Endothelial cell of umbilical vein (primary cell): ENCODE results near the gene DMRT1. TPM values are rescaled to one million over a fixed set of nuclear protein-coding genes. Genes with fewer than 3 reads are reported as not detected.

Experiments used
- BruUV-seq: library from RNA; stranded (reverse); fragments of 400-500 nt; replicated peaks from 2 replicates; lab custom pipeline; 2021; lab: Mats Ljungman, UMichigan
- CTCF ChIA-PET: fragments of 300-600, 350-600 bp; sonication (Branson Sonifier 250); formaldehyde crosslinking; loops from one replicate; lab custom pipeline; 2021; ENCODE audit warnings: antibody characterized with exemption, inconsistent platforms; lab: Charles Lee
- POLR2A ChIA-PET: fragments of 300-600, 350-600 bp; sonication (Branson Sonifier 250); formaldehyde crosslinking; loops from one replicate; lab custom pipeline; 2021; ENCODE audit warnings: antibody characterized with exemption, inconsistent platforms; lab: Charles Lee
- DNase-seq: peaks from one replicate; pipeline ENCODE4 v3.0.0-alpha.2; 2011; ENCODE audit warnings: low read depth, low spot score
- FAIRE-seq: peaks from 2 replicates; lab custom pipeline; 2011; peaks lifted over from hg19 to GRCh38; lab: Jason Lieb, UNC
- H2AFZ ChIP-seq: 2 replicates; pipeline ENCODE4 v1.6.0; 2012; ENCODE audit warnings: low read depth, low read length, control low read depth, inconsistent platforms
- H3K27ac ChIP-seq: 2 replicates; pipeline ENCODE4 v1.5.1; 2011; ENCODE audit warnings: low read depth, mild to moderate bottlenecking, control low read depth, low read length, moderate library complexity; ENCODE audit not compliant: insufficient read depth
- H3K27me3 ChIP-seq, 2 experiments: 2 replicates each; pipeline versions ENCODE4 v1.6.0 to v1.6.1; 2011; ENCODE audit warnings: low read length in 2 of 2, mixed read lengths in 1 of 2; ENCODE audit not compliant: control insufficient read depth in 2 of 2, insufficient read depth in 2 of 2
- H3K36me3 ChIP-seq, 2 experiments: 2 replicates in 1 of 2; 3 replicates in 1 of 2; pipeline ENCODE4 v1.5.1; 2011; ENCODE audit warnings: low read length in 2 of 2, mild to moderate bottlenecking in 1 of 2, moderate library complexity in 1 of 2; ENCODE audit not compliant: control insufficient read depth in 2 of 2, insufficient read depth in 2 of 2; ENCODE audit errors: extremely low read depth in 1 of 2
- H3K4me1 ChIP-seq: 3 replicates; pipeline ENCODE4 v1.5.1; 2011; ENCODE audit warnings: mild to moderate bottlenecking, low read length; ENCODE audit not compliant: control insufficient read depth, insufficient read depth; ENCODE audit errors: extremely low read depth
- H3K4me2 ChIP-seq: 2 replicates; pipeline ENCODE4 v1.6.1; 2011; ENCODE audit warnings: low read length, control low read depth, mixed read lengths; ENCODE audit not compliant: insufficient read depth
- H3K4me3 ChIP-seq, 3 experiments: fragments of 200-600 bp in 1 of 3; sonication (generic), shearing (Covaris generic) in 1 of 3; replicated peaks in 1 of 3; 2 replicates each; pipeline ENCODE4 v1.5.1; 2011 to 2016; ENCODE audit warnings: control low read depth in 3 of 3, low read length in 3 of 3, mild to moderate bottlenecking in 2 of 3, inconsistent platforms in 1 of 3, low read depth in 1 of 3, moderate library complexity in 1 of 3; ENCODE audit not compliant: insufficient read depth in 1 of 3
- H3K79me2 ChIP-seq: 2 replicates; pipeline ENCODE4 v1.6.0; 2012; ENCODE audit warnings: low read length, inconsistent platforms; ENCODE audit not compliant: control insufficient read depth, insufficient read depth
- H3K9ac ChIP-seq: replicated peaks from 2 replicates; pipeline ENCODE3; 2011; ENCODE audit warnings: low read length, control low read depth; ENCODE audit not compliant: insufficient read depth; ENCODE audit errors: extremely low read depth
- H3K9me1 ChIP-seq: replicated peaks from 3 replicates; pipeline ENCODE4 v1.6.0; 2011; ENCODE audit warnings: mild to moderate bottlenecking, low read length; ENCODE audit not compliant: control insufficient read depth, insufficient read depth; ENCODE audit errors: extremely low read depth
- H3K9me3 ChIP-seq: replicated peaks from 2 replicates; pipeline ENCODE4 v1.5.1; 2012; ENCODE audit warnings: low read length, inconsistent platforms; ENCODE audit not compliant: control insufficient read depth, insufficient read depth
- H4K20me1 ChIP-seq: replicated peaks from 2 replicates; pipeline ENCODE3; 2011; ENCODE audit warnings: mild to moderate bottlenecking, low read length; ENCODE audit not compliant: control insufficient read depth, insufficient read depth; ENCODE audit errors: extremely low read depth
- CTCF ChIP-seq, 2 donors: IDR thresholded peaks; 1 replicate in 1 of 2; 2 replicates in 1 of 2; pipeline ENCODE4 v1.5.1; 2011; ENCODE audit warnings: low read length in 2 of 2, mild to moderate bottlenecking in 2 of 2, moderate library complexity in 2 of 2, control low read depth in 1 of 2, inconsistent platforms in 1 of 2, low read depth in 1 of 2; ENCODE audit not compliant: insufficient read depth in 1 of 2; ENCODE audit errors: extremely low read depth in 1 of 2
- EZH2 ChIP-seq: IDR thresholded peaks from 2 replicates; pipeline ENCODE4 v1.6.1; 2012; ENCODE audit warnings: borderline replicate concordance, low read depth, mild to moderate bottlenecking, moderate library complexity, low read length, inconsistent platforms; ENCODE audit not compliant: severe bottlenecking
- FOS ChIP-seq: IDR thresholded peaks from 2 replicates; pipeline ENCODE4 v1.6.1; 2011; ENCODE audit warnings: mild to moderate bottlenecking, low read length, moderate library complexity, borderline replicate concordance; ENCODE audit not compliant: insufficient read depth
- GATA2 ChIP-seq: IDR thresholded peaks from 2 replicates; pipeline ENCODE4 v1.7.0; 2011; ENCODE audit warnings: low read depth, mild to moderate bottlenecking, moderate library complexity, mixed read lengths, low read length; ENCODE audit not compliant: insufficient read length, insufficient read depth
- JUN ChIP-seq: IDR thresholded peaks from 2 replicates; pipeline ENCODE4 v1.6.1; 2011; ENCODE audit warnings: borderline replicate concordance, low read depth; ENCODE audit not compliant: insufficient read length, insufficient read depth
- MAX ChIP-seq: IDR thresholded peaks from 2 replicates; pipeline ENCODE4 v1.6.1; 2011; ENCODE audit not compliant: insufficient read depth, insufficient read length
- MYC ChIP-seq: IDR thresholded peaks from one replicate; pipeline ENCODE4 v1.6.1; 2011; ENCODE audit warnings: mild to moderate bottlenecking, low read depth, low read length
- POLR2A ChIP-seq: IDR thresholded peaks from 2 replicates; pipeline ENCODE4 v1.6.1; 2012; ENCODE audit warnings: low read depth, mild to moderate bottlenecking, control low read depth, low read length
- POLR2AphosphoS5 ChIP-seq: IDR thresholded peaks from 2 replicates; pipeline ENCODE4 v1.6.1; 2012; ENCODE audit warnings: low read depth, mild to moderate bottlenecking, control low read depth, low read length, moderate library complexity; ENCODE audit not compliant: insufficient read depth
- dilution Hi-C: fragments of 300-500 bp; cut with MboI; formaldehyde crosslinking; loops from one replicate; pipeline ENCODE4 v1.15.0; 2019; ENCODE audit warnings: low sequenced_read_pairs; ENCODE audit not compliant: extremely low pct_ligation_motif_present
- intact Hi-C: fragments of 100-400 bp; cut with micrococcal nuclease; formaldehyde crosslinking; loops from one replicate; pipeline ENCODE4 v1.10.0; 2022
- polyA plus RNA-seq, 4 experiments: library from polyadenylated mRNA; depleted of rRNA in 3 of 4; stranded (reverse) in 3 of 4; unstranded in 1 of 4; fragments of >200 nt; gene quantifications; 2 replicates each; pipeline versions ENCODE4 v1.2.1 to v1.2.3, GENCODE V29; 2011 to 2012; ENCODE audit warnings: missing spikeins in 1 of 4
- total RNA-seq: library from RNA; stranded (reverse); gene quantifications from 2 replicates; pipeline ENCODE4 v1.2.3, GENCODE V29; 2021

The DMRT1 gene
- total and polyA plus RNA-seq, 2 donors (not counting 3 experiments of a cell fraction or from before 2014, with no cell fraction given): 0.08 to 0.20 TPM

GRCh38 chr9:965497-965896 lies 124.0 kb downstream of the DMRT1 start:
- no peak overlapping the region for H2AFZ ChIP-seq
- no peaks in the 10 kb centered on the region for H4K20me1 ChIP-seq
- no peak overlapping the region for H3K4me3 ChIP-seq
- H3K4me1 ChIP-seq: no peaks in the 10 kb centered on the region
- intact Hi-C loops (no loop called here), dilution Hi-C loops (no loop called here)
- no peak for FAIRE-seq
- no peaks in the 10 kb centered on the region for H3K36me3 ChIP-seq
- H3K79me2 ChIP-seq: no peaks in the 10 kb centered on the region
- peaks cover 40 to 62% of the 10 kb centered on the region in 2 experiments for H3K27me3 ChIP-seq
- H3K9ac ChIP-seq: no peak overlapping the region
- POLR2A ChIA-PET: no interaction called here
- TF ChIP-seq POLR2AphosphoS5: no peak
- no peak overlapping the region for H3K27ac ChIP-seq
- H3K4me2 ChIP-seq: no peak overlapping the region
- CTCF ChIA-PET: no interaction called here
- H3K9me1 ChIP-seq: no peaks in the 10 kb centered on the region
- no peaks in the 10 kb centered on the region for H3K9me3 ChIP-seq
- no peak for DNase-seq
- BruUV-seq: no TSS peak

- Histone ChIP-seq H3K4me2 (no peak overlapping the region), H2AFZ (no peak overlapping the region), H3K27ac (no peak overlapping the region), H3K9me1 (no peaks in the 10 kb centered on the region), H3K27me3 (peaks cover 51 to 76% of the 10 kb centered on the region in 2 experiments), H3K36me3 (no peaks in the 10 kb centered on the region), H3K9ac (no peak overlapping the region), H3K79me2 (no peaks in the 10 kb centered on the region), H3K4me1 (no peaks in the 10 kb centered on the region), H3K4me3 (no peak overlapping the region), H4K20me1 (no peaks in the 10 kb centered on the region), H3K9me3 (no peaks in the 10 kb centered on the region)
- FAIRE-seq (no peak), DNase-seq (no peak)
- CTCF ChIA-PET: interaction anchor here (0.8 to 1.3 kb wide), 2 partner anchors 8 to 38 kb away, joined by 3 read pairs; no protein-coding TSS in a partner anchor
- POLR2A ChIA-PET: interaction anchor here (0.7 kb wide), 1 partner anchor 43 kb away, joined by 3 read pairs; no protein-coding TSS in a partner anchor
- intact Hi-C loops: no loop called here
- no TSS peak for BruUV-seq
- dilution Hi-C loops: no loop called here
- TF ChIP-seq CTCF (IDR thresholded peaks at IDR 0.05; ENCODE audit: extremely low read depth in 1 of 2, insufficient read depth in 1 of 2, low read depth in 1 of 2, low read length in 2 of 2): no peak
- TF ChIP-seq FOS: no peak
- TF ChIP-seq POLR2A: no peak
- no peak for TF ChIP-seq MAX
- TF ChIP-seq JUN: no peak
- TF ChIP-seq GATA2: no peak
- TF ChIP-seq EZH2: no peak
- TF ChIP-seq POLR2AphosphoS5: no peak
- no peak for TF ChIP-seq MYC
Observed at GRCh38 chr9:966870-967269, 125.4 kb downstream of the DMRT1 start.
